Endodermal cell (in vitro differentiated cells): ENCODE measurements around the gene PIP4K2C. TPM values are rescaled to one million over a fixed set of nuclear protein-coding genes. Genes with fewer than 3 reads are reported as not detected.

Source experiments
- DNase-seq: peaks from one replicate; pipeline ENCODE4 v3.0.0-alpha.2; 2017
- H3K27ac ChIP-seq: 2 replicates; pipeline ENCODE4 v1.5.1; 2013; ENCODE audit warnings: mild to moderate bottlenecking, low read depth, low read length, moderate library complexity
- H3K27me3 ChIP-seq: 2 replicates; pipeline ENCODE4 v1.6.1; 2013; ENCODE audit warnings: mild to moderate bottlenecking, low read length, moderate library complexity; ENCODE audit not compliant: insufficient read depth, control insufficient read depth, poor library complexity, severe bottlenecking
- H3K36me3 ChIP-seq: 2 replicates; pipeline ENCODE4 v1.7.0; 2013; ENCODE audit warnings: mild to moderate bottlenecking, low read length, moderate library complexity; ENCODE audit not compliant: control insufficient read depth, insufficient read depth
- H3K4me1 ChIP-seq: one replicate; pipeline ENCODE4 v1.7.0; 2013; ENCODE audit warnings: low read length; ENCODE audit not compliant: control insufficient read depth, insufficient read depth
- H3K4me3 ChIP-seq: 2 replicates; pipeline ENCODE4 v1.5.1; 2013; ENCODE audit warnings: mild to moderate bottlenecking, low read length, moderate library complexity
- H3K9ac ChIP-seq: 2 replicates; pipeline ENCODE4 v1.6.1; 2013; ENCODE audit warnings: mild to moderate bottlenecking, low read length, moderate library complexity; ENCODE audit not compliant: poor library complexity, severe bottlenecking; ENCODE audit errors: extremely low read depth
- H3K9me3 ChIP-seq: 2 replicates; pipeline ENCODE4 v1.6.1; 2013; ENCODE audit warnings: mild to moderate bottlenecking, low read length, moderate library complexity; ENCODE audit not compliant: control insufficient read depth
- H3K27ac Mint-ChIP-seq: 2 replicates; pipeline ENCODE4 v1.8.0; 2020; ENCODE audit warnings: mixed read lengths
- H3K27me3 Mint-ChIP-seq: 2 replicates; pipeline ENCODE4 v1.8.0; 2021; ENCODE audit warnings: mild to moderate bottlenecking, mixed read lengths; ENCODE audit not compliant: insufficient read depth
- H3K36me3 Mint-ChIP-seq: 2 replicates; pipeline ENCODE4 v1.8.0; 2020; ENCODE audit warnings: low read depth, mixed read lengths
- H3K4me1 Mint-ChIP-seq: 2 replicates; pipeline ENCODE4 v1.8.0; 2020; ENCODE audit warnings: mixed read lengths
- H3K4me3 Mint-ChIP-seq: 2 replicates; pipeline ENCODE4 v1.8.0; 2020; ENCODE audit warnings: mild to moderate bottlenecking, moderate library complexity, mixed read lengths
- H3K9me3 Mint-ChIP-seq: 2 replicates; pipeline ENCODE4 v1.8.0; 2020; ENCODE audit warnings: mild to moderate bottlenecking, mixed read lengths
- WGBS, 2 experiments: methylation state at CpG; one replicate each; pipeline versions ENCODE4 v1.1.5 to v1.1.7; 2013; ENCODE audit warnings: missing lambda C conversion rate in 2 of 2, mixed read lengths in 1 of 2; ENCODE audit not compliant: insufficient coverage in 1 of 2, insufficient read length in 1 of 2; 5-methylcytosine and 5-hydroxymethylcytosine counted together
- total RNA-seq, 2 donors: library from RNA; stranded (reverse); fragmentation: NEBNext Ultra II Directional in 1 of 2; extraction: Animal tissue kit (Norgen Biotek cat#: 25700) in 1 of 2; gene quantifications; 2 replicates in 1 of 2; 3 replicates in 1 of 2; pipeline ENCODE4 v1.2.1, GENCODE V29; 2021
- TF ChIP-seq, protein P1 (sequence below): fragments of 200-600 bp; sonication (generic); conservative IDR thresholded peaks from 2 replicates; pipeline ENCODE4 v1.5.0; 2021; ENCODE audit warnings: antibody characterized with exemption, mild to moderate bottlenecking

The PIP4K2C gene
- total RNA-seq, 2 donors from 2014 or later, result 40.9 to 45.5 TPM

DNA sequence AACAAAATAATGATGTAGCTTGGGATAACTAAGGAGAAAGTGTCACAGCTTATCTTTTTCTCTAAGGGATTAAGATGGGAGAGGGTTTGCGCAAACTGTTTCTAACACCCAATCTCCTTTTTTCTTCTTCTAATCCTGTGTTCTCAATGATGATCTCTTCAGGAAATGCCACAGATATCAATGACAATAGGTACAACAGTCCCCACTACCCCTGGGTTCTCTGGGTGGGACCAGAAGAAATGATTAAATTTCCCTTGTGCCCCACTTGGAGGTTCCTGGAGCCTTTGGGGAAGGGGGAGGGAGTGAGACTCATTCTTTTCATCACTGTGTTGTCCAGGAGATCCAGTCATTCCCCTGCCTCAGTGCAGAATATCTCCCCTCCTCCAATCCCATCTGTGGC is 8.6 kb upstream of the PIP4K2C start:
- Histone ChIP-seq H3K9me3 (no peaks in the 10 kb centered on the region), H3K27me3 (peaks cover 47% of the 10 kb centered on the region), H3K36me3 (no peaks in the 10 kb centered on the region), H3K27ac (no peak overlapping the region), H3K9ac (no peak overlapping the region), H3K4me1 (no peaks in the 10 kb centered on the region), H3K4me3 (no peak overlapping the region)
- TF ChIP-seq, protein P1, sequence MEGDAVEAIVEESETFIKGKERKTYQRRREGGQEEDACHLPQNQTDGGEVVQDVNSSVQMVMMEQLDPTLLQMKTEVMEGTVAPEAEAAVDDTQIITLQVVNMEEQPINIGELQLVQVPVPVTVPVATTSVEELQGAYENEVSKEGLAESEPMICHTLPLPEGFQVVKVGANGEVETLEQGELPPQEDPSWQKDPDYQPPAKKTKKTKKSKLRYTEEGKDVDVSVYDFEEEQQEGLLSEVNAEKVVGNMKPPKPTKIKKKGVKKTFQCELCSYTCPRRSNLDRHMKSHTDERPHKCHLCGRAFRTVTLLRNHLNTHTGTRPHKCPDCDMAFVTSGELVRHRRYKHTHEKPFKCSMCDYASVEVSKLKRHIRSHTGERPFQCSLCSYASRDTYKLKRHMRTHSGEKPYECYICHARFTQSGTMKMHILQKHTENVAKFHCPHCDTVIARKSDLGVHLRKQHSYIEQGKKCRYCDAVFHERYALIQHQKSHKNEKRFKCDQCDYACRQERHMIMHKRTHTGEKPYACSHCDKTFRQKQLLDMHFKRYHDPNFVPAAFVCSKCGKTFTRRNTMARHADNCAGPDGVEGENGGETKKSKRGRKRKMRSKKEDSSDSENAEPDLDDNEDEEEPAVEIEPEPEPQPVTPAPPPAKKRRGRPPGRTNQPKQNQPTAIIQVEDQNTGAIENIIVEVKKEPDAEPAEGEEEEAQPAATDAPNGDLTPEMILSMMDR, result no peak
- Mint-ChIP-seq H3K36me3 (peaks cover 19% of the 10 kb centered on the region), H3K9me3 (no peaks in the 10 kb centered on the region), H3K4me3 (no peak overlapping the region), H3K27ac (no peak overlapping the region), H3K4me1 (peaks cover 8% of the 10 kb centered on the region), H3K27me3 (peaks cover 4% of the 10 kb centered on the region)
- DNase-seq, result no peak
- 83 to 100% methylated on average over 1 of the region's 1 CpG for WGBS, 2 experiments

DNA sequence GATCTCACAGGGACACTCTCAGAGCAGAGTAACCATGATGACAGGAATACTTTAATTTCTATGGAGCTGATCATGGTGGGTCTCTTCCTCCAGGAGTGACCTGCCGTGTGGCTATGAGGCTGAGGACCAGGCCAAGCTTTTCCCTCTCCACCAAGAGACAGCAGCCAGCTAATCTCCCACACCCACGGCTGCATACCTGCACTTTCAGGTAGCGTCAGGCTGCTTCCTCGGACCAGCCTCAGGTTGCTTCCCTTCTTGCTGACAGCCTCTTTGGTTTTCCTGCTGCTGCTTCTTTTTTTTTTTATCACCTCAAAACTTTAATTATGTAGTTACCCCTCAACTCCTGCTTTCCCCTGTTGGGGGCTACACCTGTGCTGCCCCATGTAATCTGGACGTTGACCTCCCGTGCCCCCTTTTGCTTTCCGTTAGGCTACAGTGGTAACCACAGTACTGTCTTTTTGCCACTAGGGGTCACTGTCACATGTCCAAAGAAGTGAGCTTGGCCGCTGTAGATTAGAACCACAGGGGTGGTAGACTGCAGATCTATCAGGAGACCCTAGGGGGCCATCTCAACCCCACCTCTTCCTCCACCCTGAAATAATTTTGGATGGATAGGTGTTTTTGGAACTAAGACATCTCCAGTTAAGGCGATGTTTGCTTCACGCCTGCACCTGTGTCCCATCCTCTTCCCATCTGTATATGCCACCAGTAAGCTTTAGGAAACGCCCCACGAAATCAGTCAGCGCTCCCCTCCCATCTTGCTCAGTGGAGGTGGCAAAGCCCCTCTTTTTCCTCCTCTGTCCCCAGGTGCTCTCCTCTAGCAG is 7.8 kb upstream of the PIP4K2C start:
- Histone ChIP-seq H3K36me3 (no peaks in the 10 kb centered on the region), H3K4me3 (no peak overlapping the region), H3K9me3 (no peaks in the 10 kb centered on the region), H3K27me3 (peaks cover 55% of the 10 kb centered on the region), H3K27ac (no peak overlapping the region), H3K9ac (no peak overlapping the region), H3K4me1 (no peaks in the 10 kb centered on the region)
- DNase-seq, result peak; percentile 95
- Mint-ChIP-seq H3K4me1 (peaks cover 8% of the 10 kb centered on the region), H3K4me3 (no peak overlapping the region), H3K9me3 (no peaks in the 10 kb centered on the region), H3K27ac (no peak overlapping the region), H3K27me3 (peaks cover 4% of the 10 kb centered on the region), H3K36me3 (peaks cover 16% of the 10 kb centered on the region)
- 61 to 80% methylated on average over 11 to 13 of the region's 13 CpGs for WGBS, 2 experiments
- TF ChIP-seq, protein P1, result peak; percentile 98

DNA sequence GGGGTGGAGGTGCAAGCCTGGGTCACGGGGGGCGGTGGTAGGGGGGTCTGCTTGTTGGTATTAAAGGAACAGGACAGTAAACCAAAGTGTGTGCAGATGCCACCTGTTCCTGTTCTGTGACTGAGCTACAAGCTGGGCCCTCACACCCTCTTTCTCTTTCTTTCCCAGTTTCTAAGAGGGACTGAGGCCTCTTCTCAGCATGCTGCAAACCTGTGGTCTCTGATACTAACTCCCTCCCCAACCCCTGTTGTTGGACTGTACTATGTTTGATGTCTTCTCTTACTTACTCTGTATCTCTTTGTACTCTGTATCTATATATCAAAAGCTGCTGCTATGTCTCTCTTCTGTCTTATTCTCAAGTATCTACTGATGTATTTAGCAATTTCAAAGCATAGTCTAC is 6.9 kb upstream of the PIP4K2C start:
- TF ChIP-seq, protein P1, result no peak
- H3K27me3 Mint-ChIP-seq, result peaks cover 4% of the 10 kb centered on the region
- H3K27ac Mint-ChIP-seq, result no peak overlapping the region
- WGBS, 2 experiments, result 96% methylated on average over 2 of the region's 2 CpGs; no CpG with 5 or more reads in 1 of the 2 experiments
- no peak overlapping the region for H3K4me3 ChIP-seq
- H3K9ac ChIP-seq, result no peak overlapping the region
- H3K27ac ChIP-seq, result no peak overlapping the region
- no peaks in the 10 kb centered on the region for H3K9me3 Mint-ChIP-seq
- peaks cover 64% of the 10 kb centered on the region for H3K27me3 ChIP-seq
- no peaks in the 10 kb centered on the region for H3K9me3 ChIP-seq
- no peak overlapping the region for H3K4me3 Mint-ChIP-seq
- peaks cover 11% of the 10 kb centered on the region for H3K36me3 Mint-ChIP-seq
- H3K4me1 Mint-ChIP-seq, result peaks cover 8% of the 10 kb centered on the region
- no peaks in the 10 kb centered on the region for H3K36me3 ChIP-seq
- no peaks in the 10 kb centered on the region for H3K4me1 ChIP-seq
- DNase-seq, result no peak
